ENCODE results near the gene PHPT1.

GRCh38 chr9:136815422-136815782 is 33.8 kb upstream of the PHPT1 start:
- TF ChIP-seq GATA2 (IDR thresholded peaks at IDR 0.05; ENCODE audit: low read depth, low read length) (no peak), GATA3 (IDR thresholded peaks at IDR 0.05; ENCODE audit: low read depth, low read length) (no peak)

All from SH-SY5Y (cell line).